ENCODE data around the gene PDHX.

The PDHX gene

GRCh38 chr11:34970033-34970432 lies 53.6 kb downstream of the PDHX start:
- Histone ChIP-seq H3K36me3 (ENCODE audit: insufficient read depth, low read length) (peaks cover 58% of the 10 kb centered on the region), H3K4me3 (no peak overlapping the region), H3K27ac (no peak overlapping the region), H3K9ac (ENCODE audit: insufficient read length) (no peak overlapping the region), H3K9me3 (ENCODE audit: low read depth, low read length) (no peaks in the 10 kb centered on the region)
- no peak for DNase-seq (ENCODE audit: low read depth, low spot score)
- TF ChIP-seq FOXP2 (optimal IDR thresholded peaks at IDR 0.05; ENCODE audit: control extremely low read depth, extremely low read length, insufficient read depth) (no peak), POLR2AphosphoS5 (IDR thresholded peaks at IDR 0.05; ENCODE audit: borderline replicate concordance, low read depth, low read length) (no peak)

GRCh38 chr11:34970480-34970879 lies 54.1 kb downstream of the PDHX start:
- H3K27ac ChIP-seq = no peak overlapping the region
- H3K9ac ChIP-seq (ENCODE audit: insufficient read length) = no peak overlapping the region
- no peak for DNase-seq (ENCODE audit: low read depth, low spot score)
- H3K36me3 ChIP-seq (ENCODE audit: insufficient read depth, low read length) = peaks cover 58% of the 10 kb centered on the region
- H3K4me3 ChIP-seq = no peak overlapping the region
- no peaks in the 10 kb centered on the region for H3K9me3 ChIP-seq (ENCODE audit: low read depth, low read length)
- TF ChIP-seq EZH2 (IDR thresholded peaks at IDR 0.05) (no peak), FOXP2 (optimal IDR thresholded peaks at IDR 0.05; ENCODE audit: control extremely low read depth, extremely low read length, insufficient read depth) (no peak), POLR2AphosphoS5 (IDR thresholded peaks at IDR 0.05; ENCODE audit: borderline replicate concordance, low read depth, low read length) (no peak)

GRCh38 chr11:34971928-34972327 lies 55.5 kb downstream of the PDHX start:
- no peak overlapping the region for H3K9ac ChIP-seq (ENCODE audit: insufficient read length)
- no peak overlapping the region for H3K4me3 ChIP-seq
- TF ChIP-seq FOXP2 (optimal IDR thresholded peaks at IDR 0.05; ENCODE audit: control extremely low read depth, extremely low read length, insufficient read depth) (no peak), EZH2 (IDR thresholded peaks at IDR 0.05) (no peak), POLR2AphosphoS5 (IDR thresholded peaks at IDR 0.05; ENCODE audit: borderline replicate concordance, low read depth, low read length) (no peak)
- H3K9me3 ChIP-seq (ENCODE audit: low read depth, low read length) = no peaks in the 10 kb centered on the region
- DNase-seq (ENCODE audit: low read depth, low spot score) = no peak
- peaks cover 55% of the 10 kb centered on the region for H3K36me3 ChIP-seq (ENCODE audit: insufficient read depth, low read length)
- H3K27ac ChIP-seq = no peak overlapping the region

- no peak overlapping the region for H3K9ac ChIP-seq (ENCODE audit: insufficient read length)
- H3K27ac ChIP-seq = no peak overlapping the region
- no peak for DNase-seq (ENCODE audit: low read depth, low spot score)
- TF ChIP-seq POLR2AphosphoS5 (IDR thresholded peaks at IDR 0.05; ENCODE audit: borderline replicate concordance, low read depth, low read length) = no peak
- no peaks in the 10 kb centered on the region for H3K9me3 ChIP-seq (ENCODE audit: low read depth, low read length)
- H3K36me3 ChIP-seq (ENCODE audit: insufficient read depth, low read length) = peaks cover 50% of the 10 kb centered on the region
- no peak overlapping the region for H3K4me3 ChIP-seq
Measured at GRCh38 chr11:34972366-34972765, 55.9 kb downstream of the PDHX start.

- H3K9ac ChIP-seq (ENCODE audit: insufficient read length) = no peak overlapping the region
- H3K36me3 ChIP-seq (ENCODE audit: insufficient read depth, low read length) = peaks cover 47% of the 10 kb centered on the region
- H3K9me3 ChIP-seq (ENCODE audit: low read depth, low read length) = no peaks in the 10 kb centered on the region
- no peak for DNase-seq (ENCODE audit: low read depth, low spot score)
- no peak for TF ChIP-seq EZH2 (IDR thresholded peaks at IDR 0.05)
- no peak for TF ChIP-seq POLR2AphosphoS5 (IDR thresholded peaks at IDR 0.05; ENCODE audit: borderline replicate concordance, low read depth, low read length)
- no peak for TF ChIP-seq FOXP2 (optimal IDR thresholded peaks at IDR 0.05; ENCODE audit: control extremely low read depth, extremely low read length, insufficient read depth)
- no peak overlapping the region for H3K4me3 ChIP-seq
- H3K27ac ChIP-seq = no peak overlapping the region
Measured at GRCh38 chr11:34972892-34973291, 56.5 kb downstream of the PDHX start.

- H3K27ac ChIP-seq = no peak overlapping the region
Measured at GRCh38 chr11:34975482-34975881, 59.1 kb downstream of the PDHX start.

GRCh38 chr11:34976496-34977088 lies 60.2 kb downstream of the PDHX start:
- Histone ChIP-seq H3K9ac (ENCODE audit: insufficient read length) (no peak overlapping the region), H3K36me3 (ENCODE audit: insufficient read depth, low read length) (peaks cover 27% of the 10 kb centered on the region), H3K27ac (no peak overlapping the region), H3K9me3 (ENCODE audit: low read depth, low read length) (no peaks in the 10 kb centered on the region), H3K4me3 (no peak overlapping the region)
- DNase-seq (ENCODE audit: low read depth, low spot score) = no peak
- no peak for TF ChIP-seq POLR2AphosphoS5 (IDR thresholded peaks at IDR 0.05; ENCODE audit: borderline replicate concordance, low read depth, low read length)

More at GRCh38 chr11:34975482-34975881, 59.1 kb downstream of the PDHX start:
- H3K4me3 ChIP-seq = no peak overlapping the region
- no peaks in the 10 kb centered on the region for H3K9me3 ChIP-seq (ENCODE audit: low read depth, low read length)
- TF ChIP-seq FOXP2 (optimal IDR thresholded peaks at IDR 0.05; ENCODE audit: control extremely low read depth, extremely low read length, insufficient read depth) (no peak), POLR2AphosphoS5 (IDR thresholded peaks at IDR 0.05; ENCODE audit: borderline replicate concordance, low read depth, low read length) (no peak), EZH2 (IDR thresholded peaks at IDR 0.05) (no peak)
- DNase-seq (ENCODE audit: low read depth, low spot score) = no peak
- no peak overlapping the region for H3K9ac ChIP-seq (ENCODE audit: insufficient read length)
- H3K36me3 ChIP-seq (ENCODE audit: insufficient read depth, low read length) = peaks cover 34% of the 10 kb centered on the region

- TF ChIP-seq EZH2 (IDR thresholded peaks at IDR 0.05) (no peak), POLR2AphosphoS5 (IDR thresholded peaks at IDR 0.05; ENCODE audit: borderline replicate concordance, low read depth, low read length) (no peak), FOXP2 (optimal IDR thresholded peaks at IDR 0.05; ENCODE audit: control extremely low read depth, extremely low read length, insufficient read depth) (no peak)
- peaks cover 20% of the 10 kb centered on the region for H3K36me3 ChIP-seq (ENCODE audit: insufficient read depth, low read length)
- no peak overlapping the region for H3K4me3 ChIP-seq
- H3K9ac ChIP-seq (ENCODE audit: insufficient read length) = no peak overlapping the region
- H3K9me3 ChIP-seq (ENCODE audit: low read depth, low read length) = no peaks in the 10 kb centered on the region
- H3K27ac ChIP-seq = no peak overlapping the region
- no peak for DNase-seq (ENCODE audit: low read depth, low spot score)
Measured at GRCh38 chr11:34977089-34977912, 60.9 kb downstream of the PDHX start.

All from SK-N-MC (cell line).